Measurements from ENCODE around the gene IL20. TPM values are rescaled to one million over a fixed set of nuclear protein-coding genes. Genes with fewer than 3 reads are reported as not detected.

The IL20 gene
- total and polyA plus RNA-seq, 7 donors = not detected

DNA sequence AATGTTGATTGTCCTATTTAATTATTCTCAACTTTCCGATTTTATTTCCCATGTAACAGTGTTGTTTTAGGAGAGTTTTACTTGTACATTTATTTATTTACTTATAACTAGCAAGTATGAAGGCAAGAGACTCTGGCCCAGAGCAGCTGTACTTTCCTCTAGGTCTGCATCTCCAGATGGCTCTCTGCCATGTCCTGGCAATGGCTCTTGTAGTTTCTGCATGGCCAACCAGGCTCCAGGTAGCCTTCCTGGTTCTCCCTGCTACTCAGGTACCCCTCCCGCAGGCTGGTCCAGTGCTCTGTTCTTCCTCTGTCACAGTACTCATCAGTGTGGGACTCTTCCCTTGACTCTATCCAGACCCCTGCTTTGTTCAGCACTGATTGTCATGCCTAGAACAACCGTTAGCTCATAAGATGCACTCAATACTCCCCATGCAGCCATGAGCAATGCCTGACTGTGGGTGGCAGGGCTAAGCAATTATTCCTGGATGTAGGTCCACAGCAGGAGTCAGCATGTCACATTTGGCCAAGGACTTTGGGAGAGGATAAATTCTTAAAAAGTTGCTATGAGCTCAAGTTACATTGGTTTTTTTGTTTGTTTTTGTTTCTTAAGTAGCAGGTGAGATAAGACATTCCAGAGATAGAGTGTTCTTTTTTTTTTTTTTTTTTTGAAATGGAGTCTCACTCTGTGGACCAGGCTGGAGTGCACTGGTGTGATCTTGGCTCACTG is 10.9 kb upstream of the IL20 start:
- no peaks in the 10 kb centered on the region for H3K36me3 ChIP-seq
- H3K27ac ChIP-seq = no peak overlapping the region
- H3K9me3 ChIP-seq = no peaks in the 10 kb centered on the region
- no peak overlapping the region for H3K4me3 ChIP-seq
- WGBS, 2 donors = 78 to 87% methylated on average over 3 of the region's 3 CpGs
- intact Hi-C loops (cut with DNase I) = no loop called here
- TF ChIP-seq, protein P1, sequence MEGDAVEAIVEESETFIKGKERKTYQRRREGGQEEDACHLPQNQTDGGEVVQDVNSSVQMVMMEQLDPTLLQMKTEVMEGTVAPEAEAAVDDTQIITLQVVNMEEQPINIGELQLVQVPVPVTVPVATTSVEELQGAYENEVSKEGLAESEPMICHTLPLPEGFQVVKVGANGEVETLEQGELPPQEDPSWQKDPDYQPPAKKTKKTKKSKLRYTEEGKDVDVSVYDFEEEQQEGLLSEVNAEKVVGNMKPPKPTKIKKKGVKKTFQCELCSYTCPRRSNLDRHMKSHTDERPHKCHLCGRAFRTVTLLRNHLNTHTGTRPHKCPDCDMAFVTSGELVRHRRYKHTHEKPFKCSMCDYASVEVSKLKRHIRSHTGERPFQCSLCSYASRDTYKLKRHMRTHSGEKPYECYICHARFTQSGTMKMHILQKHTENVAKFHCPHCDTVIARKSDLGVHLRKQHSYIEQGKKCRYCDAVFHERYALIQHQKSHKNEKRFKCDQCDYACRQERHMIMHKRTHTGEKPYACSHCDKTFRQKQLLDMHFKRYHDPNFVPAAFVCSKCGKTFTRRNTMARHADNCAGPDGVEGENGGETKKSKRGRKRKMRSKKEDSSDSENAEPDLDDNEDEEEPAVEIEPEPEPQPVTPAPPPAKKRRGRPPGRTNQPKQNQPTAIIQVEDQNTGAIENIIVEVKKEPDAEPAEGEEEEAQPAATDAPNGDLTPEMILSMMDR (IDR thresholded peaks at IDR 0.05) = no peak
- no peak for TF ChIP-seq POLR2AphosphoS5 (IDR thresholded peaks at IDR 0.05)
- TF ChIP-seq POLR2A (IDR thresholded peaks at IDR 0.05) = no peak
- no peak for TF ChIP-seq EP300 (IDR thresholded peaks at IDR 0.05)
- H3K4me1 ChIP-seq = no peaks in the 10 kb centered on the region
- H3K27me3 ChIP-seq = no peaks in the 10 kb centered on the region
- no peak for DNase-seq

DNA sequence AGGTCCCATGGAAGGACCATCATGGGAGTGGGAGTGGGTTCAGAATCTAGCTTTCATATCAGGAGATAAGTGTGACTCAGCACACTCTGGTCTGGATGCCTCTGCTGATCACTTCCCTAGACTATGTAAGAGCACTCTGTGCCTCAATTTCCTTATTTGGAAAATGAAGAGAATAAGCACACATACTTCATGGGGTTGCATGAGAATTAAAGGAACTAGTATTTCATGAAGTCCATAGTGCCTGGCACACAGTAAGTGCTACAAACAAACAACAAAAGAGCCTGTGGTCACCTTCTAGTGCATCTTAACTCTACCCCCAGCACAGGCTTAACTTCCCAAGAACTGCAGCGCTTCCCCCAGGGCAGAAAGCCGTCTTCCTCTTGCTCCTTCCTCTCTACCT is 9.6 kb upstream of the IL20 start:
- no peak for TF ChIP-seq POLR2A (IDR thresholded peaks at IDR 0.05)
- TF ChIP-seq, protein P1 (IDR thresholded peaks at IDR 0.05) = no peak
- no peak for TF ChIP-seq EP300 (IDR thresholded peaks at IDR 0.05)
- TF ChIP-seq POLR2AphosphoS5 (IDR thresholded peaks at IDR 0.05) = no peak
- 89 to 90% methylated on average over 2 of the region's 2 CpGs for WGBS, 2 donors
- Histone ChIP-seq H3K27me3 (no peaks in the 10 kb centered on the region), H3K4me1 (no peaks in the 10 kb centered on the region), H3K36me3 (no peaks in the 10 kb centered on the region), H3K9me3 (no peaks in the 10 kb centered on the region), H3K4me3 (no peak overlapping the region), H3K27ac (no peak overlapping the region)
- intact Hi-C loops (cut with DNase I) = no loop called here
- DNase-seq = no peak

DNA sequence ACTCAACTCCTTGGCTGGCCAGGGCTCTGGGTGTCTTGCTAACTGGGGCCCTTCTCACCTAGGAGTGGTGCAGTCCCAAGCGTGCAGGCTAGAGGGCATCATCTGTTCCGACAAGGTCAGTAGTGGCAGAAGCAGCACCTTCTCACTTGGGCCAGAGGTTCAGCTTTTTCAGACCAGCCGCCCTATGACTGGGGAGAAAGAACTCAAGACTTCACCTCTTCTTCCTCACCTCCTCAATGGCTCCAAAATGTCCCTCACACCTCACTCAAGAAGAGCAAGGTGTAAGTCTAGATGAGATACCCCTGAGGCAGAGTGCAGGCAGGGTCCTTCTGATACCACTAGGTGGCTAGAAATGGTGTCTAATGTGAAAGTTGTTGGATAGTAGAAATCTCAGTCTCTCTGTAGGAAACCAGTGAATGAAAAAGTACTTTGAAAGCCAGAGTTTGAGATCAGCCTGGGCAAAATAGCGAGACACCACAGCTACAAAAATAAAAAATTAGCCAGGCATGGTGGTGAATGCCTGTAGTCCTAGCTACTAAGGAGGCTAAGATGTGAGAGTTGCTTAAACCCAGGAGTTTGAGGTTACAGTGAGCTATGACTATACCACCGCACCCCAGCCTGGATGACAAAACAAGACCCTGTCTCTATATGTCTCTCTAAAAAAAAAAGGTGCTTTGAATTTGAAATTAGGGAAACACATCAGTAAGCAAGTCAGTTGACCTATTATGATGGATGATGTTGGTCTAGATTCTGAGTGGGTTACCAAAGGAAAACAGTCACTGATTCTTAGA is 8.6 kb upstream of the IL20 start:
- Histone ChIP-seq H3K4me1 (no peaks in the 10 kb centered on the region), H3K27me3 (no peaks in the 10 kb centered on the region), H3K27ac (no peak overlapping the region), H3K9me3 (no peaks in the 10 kb centered on the region), H3K4me3 (no peak overlapping the region), H3K36me3 (no peaks in the 10 kb centered on the region)
- 91 to 92% methylated on average over 5 of the region's 5 CpGs for WGBS, 2 donors
- DNase-seq = no peak
- intact Hi-C loops (cut with DNase I) = no loop called here
- TF ChIP-seq, protein P1 (IDR thresholded peaks at IDR 0.05) = no peak
- TF ChIP-seq POLR2AphosphoS5 (IDR thresholded peaks at IDR 0.05) = no peak
- TF ChIP-seq EP300 (IDR thresholded peaks at IDR 0.05) = no peak
- TF ChIP-seq POLR2A (IDR thresholded peaks at IDR 0.05) = no peak

DNA sequence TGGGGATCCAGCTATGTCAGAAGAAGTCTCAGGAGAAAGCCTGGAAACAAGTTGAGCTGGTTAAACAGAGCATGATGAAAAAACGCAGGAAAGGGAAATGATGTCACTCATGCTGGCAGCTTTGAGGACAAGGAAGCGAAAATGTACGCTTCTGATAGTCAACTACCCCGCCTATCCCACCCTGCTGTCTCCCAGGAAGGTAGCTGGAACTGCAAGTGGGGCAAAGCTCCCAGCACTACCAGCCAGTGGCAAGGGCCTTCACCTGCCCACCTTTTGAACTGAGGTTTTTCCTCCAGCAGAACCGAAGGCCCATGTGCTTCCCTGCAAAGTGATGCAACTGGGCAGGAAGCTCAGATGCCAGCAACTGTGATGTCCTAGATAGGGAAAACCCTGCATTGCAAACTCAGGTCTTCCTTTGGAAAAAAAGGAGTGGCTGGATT is 6.3 kb upstream of the IL20 start:
- no peaks in the 10 kb centered on the region for H3K36me3 ChIP-seq
- WGBS, 2 donors = 69 to 77% methylated on average over 5 of the region's 5 CpGs
- DNase-seq = no peak
- H3K27me3 ChIP-seq = no peaks in the 10 kb centered on the region
- H3K4me3 ChIP-seq = no peak overlapping the region
- no peak for TF ChIP-seq POLR2AphosphoS5 (IDR thresholded peaks at IDR 0.05)
- TF ChIP-seq EP300 (IDR thresholded peaks at IDR 0.05) = no peak
- TF ChIP-seq, protein P1 (IDR thresholded peaks at IDR 0.05) = no peak
- TF ChIP-seq POLR2A (IDR thresholded peaks at IDR 0.05) = no peak
- no peaks in the 10 kb centered on the region for H3K4me1 ChIP-seq
- no peak overlapping the region for H3K27ac ChIP-seq
- intact Hi-C loops (cut with DNase I) = no loop called here
- no peaks in the 10 kb centered on the region for H3K9me3 ChIP-seq

Measured in sigmoid colon (tissue), 7 donors.